GM12891 (cell line): Measurements from ENCODE around the gene UXT.

Experiments
- POLR2A ChIP-seq: IDR thresholded peaks from 2 replicates; pipeline ENCODE4 v1.6.1; 2011; ENCODE audit warnings: low read depth, low read length, control low read depth
- POU2F2 ChIP-seq: IDR thresholded peaks from 2 replicates; pipeline ENCODE4 v1.6.1; 2011; ENCODE audit warnings: low read depth, mild to moderate bottlenecking, control low read depth, low read length, moderate library complexity
- TAF1 ChIP-seq: IDR thresholded peaks from 2 replicates; pipeline ENCODE4 v1.6.1; 2011; ENCODE audit warnings: low read depth, low read length, control low read depth

GRCh38 chrX:47644557-47645091 lies 14.4 kb downstream of the UXT start:
- TF ChIP-seq POU2F2, result no peak
- TF ChIP-seq POLR2A, result no peak
- TF ChIP-seq TAF1, result no peak
